Nephron (organoid): Measurements from ENCODE around the gene FIBCD1.

Experiments used
- H3K27ac Mint-ChIP-seq, 3 experiments: 2 replicates each; pipeline ENCODE4 v1.8.0; 2020; ENCODE audit warnings: mixed read lengths in 3 of 3, mild to moderate bottlenecking in 2 of 3, moderate library complexity in 1 of 3
- H3K27me3 Mint-ChIP-seq: 2 replicates; pipeline ENCODE4 v1.8.0; 2021; ENCODE audit warnings: low read depth, mild to moderate bottlenecking, moderate library complexity, mixed read lengths
- H3K36me3 Mint-ChIP-seq: 2 replicates; pipeline ENCODE4 v1.8.0; 2020; ENCODE audit warnings: low read depth, mixed read lengths
- H3K4me1 Mint-ChIP-seq: 2 replicates; pipeline ENCODE4 v1.8.0; 2020; ENCODE audit warnings: mixed read lengths
- H3K4me3 Mint-ChIP-seq, 3 experiments: 2 replicates each; pipeline ENCODE4 v1.8.0; 2020; ENCODE audit warnings: mild to moderate bottlenecking in 3 of 3, mixed read lengths in 3 of 3, moderate library complexity in 2 of 3
- H3K9me3 Mint-ChIP-seq: 2 replicates; pipeline ENCODE4 v1.8.0; 2020; ENCODE audit warnings: mixed read lengths
- TF ChIP-seq, protein P1 (sequence below), 3 experiments: fragments of 200-600 bp; sonication (generic); IDR thresholded peaks; one replicate each; pipeline ENCODE4 v1.5.0; 2021; ENCODE audit warnings: antibody characterized with exemption in 3 of 3; ENCODE audit not compliant: unreplicated experiment in 3 of 3

The FIBCD1 gene

DNA sequence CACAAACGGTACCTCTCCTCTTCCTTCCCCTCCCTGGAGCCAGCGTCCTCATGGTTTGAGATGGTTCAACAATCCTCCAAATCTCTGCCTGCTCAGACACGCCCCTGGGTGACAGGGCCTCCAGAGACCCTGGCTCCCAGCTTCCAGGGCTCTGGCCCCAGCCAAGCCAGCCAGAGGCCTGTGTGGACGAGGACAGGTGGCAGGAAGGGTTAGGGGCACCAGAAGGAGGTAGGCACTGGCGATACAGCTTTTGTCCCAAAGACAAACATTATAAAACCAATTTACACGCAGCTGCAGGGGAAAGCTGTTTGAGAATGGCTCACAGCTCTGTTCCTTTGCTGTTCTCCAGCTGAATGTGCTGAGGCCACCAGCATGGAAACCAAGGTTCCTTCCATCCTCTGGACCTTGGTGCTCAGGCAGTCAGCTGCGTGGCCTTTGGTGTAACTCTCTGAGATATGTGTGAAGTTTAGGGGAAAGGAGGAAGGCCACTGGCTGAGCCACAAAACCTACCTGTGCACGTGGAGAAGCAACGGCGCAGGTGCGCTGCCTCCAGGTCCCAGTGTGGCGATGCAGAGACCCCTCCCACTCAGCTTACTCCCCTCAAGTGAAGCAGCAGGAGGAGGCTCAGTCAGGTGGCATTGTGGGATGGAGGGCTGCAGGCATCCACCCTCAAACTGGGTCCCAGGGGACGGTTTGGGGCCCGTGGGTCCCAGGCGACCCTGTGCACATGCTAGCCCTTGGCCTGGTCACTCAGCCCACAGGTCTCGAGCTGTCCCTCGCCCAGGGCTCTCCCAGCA is 38.1 kb downstream of the FIBCD1 start:
- no peaks in the 10 kb centered on the region for H3K36me3 Mint-ChIP-seq
- TF ChIP-seq, protein P1, sequence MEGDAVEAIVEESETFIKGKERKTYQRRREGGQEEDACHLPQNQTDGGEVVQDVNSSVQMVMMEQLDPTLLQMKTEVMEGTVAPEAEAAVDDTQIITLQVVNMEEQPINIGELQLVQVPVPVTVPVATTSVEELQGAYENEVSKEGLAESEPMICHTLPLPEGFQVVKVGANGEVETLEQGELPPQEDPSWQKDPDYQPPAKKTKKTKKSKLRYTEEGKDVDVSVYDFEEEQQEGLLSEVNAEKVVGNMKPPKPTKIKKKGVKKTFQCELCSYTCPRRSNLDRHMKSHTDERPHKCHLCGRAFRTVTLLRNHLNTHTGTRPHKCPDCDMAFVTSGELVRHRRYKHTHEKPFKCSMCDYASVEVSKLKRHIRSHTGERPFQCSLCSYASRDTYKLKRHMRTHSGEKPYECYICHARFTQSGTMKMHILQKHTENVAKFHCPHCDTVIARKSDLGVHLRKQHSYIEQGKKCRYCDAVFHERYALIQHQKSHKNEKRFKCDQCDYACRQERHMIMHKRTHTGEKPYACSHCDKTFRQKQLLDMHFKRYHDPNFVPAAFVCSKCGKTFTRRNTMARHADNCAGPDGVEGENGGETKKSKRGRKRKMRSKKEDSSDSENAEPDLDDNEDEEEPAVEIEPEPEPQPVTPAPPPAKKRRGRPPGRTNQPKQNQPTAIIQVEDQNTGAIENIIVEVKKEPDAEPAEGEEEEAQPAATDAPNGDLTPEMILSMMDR (IDR thresholded peaks at IDR 0.05; ENCODE audit: unreplicated experiment in 3 of 3), result no peak
- no peaks in the 10 kb centered on the region for H3K9me3 Mint-ChIP-seq
- H3K27ac Mint-ChIP-seq, result no peak overlapping the region
- no peak overlapping the region for H3K4me3 Mint-ChIP-seq
- no peaks in the 10 kb centered on the region for H3K4me1 Mint-ChIP-seq
- H3K27me3 Mint-ChIP-seq, result peaks cover 18% of the 10 kb centered on the region

DNA sequence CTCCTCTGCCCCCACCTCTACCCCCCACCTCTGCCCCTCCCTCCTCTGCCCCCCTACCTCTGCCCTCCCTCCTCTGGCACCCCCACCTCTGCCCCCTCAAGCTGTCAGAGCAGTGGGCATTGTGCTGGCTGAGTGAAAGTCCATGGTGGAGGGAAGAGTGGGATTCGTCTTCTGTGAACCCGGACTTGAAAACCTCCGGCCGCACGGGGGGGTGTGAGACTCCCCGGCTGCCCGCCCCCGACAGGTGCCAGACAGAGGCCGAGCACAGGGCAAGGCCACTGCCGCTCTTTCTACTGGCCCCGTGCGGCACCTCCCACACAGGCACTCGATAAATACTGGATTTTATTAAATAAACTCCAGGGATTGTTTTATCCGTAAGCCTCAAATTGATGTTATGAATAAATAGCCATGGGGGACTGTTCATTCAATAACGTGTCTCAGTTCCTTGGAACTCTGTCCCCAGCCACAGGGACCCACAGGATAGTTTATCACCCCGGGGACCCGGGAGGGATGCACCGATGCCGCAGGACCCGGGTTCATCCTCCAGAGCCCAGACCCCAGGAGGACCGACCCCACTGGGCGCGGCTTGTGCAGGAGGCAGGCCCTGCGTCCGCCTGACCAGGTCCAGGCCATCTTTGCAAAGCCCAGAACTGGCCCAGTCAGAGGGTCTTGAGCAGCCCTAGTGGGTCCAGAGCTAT is 39.8 kb downstream of the FIBCD1 start:
- Mint-ChIP-seq H3K27me3 (peaks cover 17% of the 10 kb centered on the region), H3K27ac (no peak overlapping the region), H3K36me3 (no peaks in the 10 kb centered on the region), H3K9me3 (no peaks in the 10 kb centered on the region), H3K4me1 (peaks cover 7% of the 10 kb centered on the region), H3K4me3 (no peak overlapping the region)
- TF ChIP-seq, protein P1 (IDR thresholded peaks at IDR 0.05; ENCODE audit: unreplicated experiment in 3 of 3), result no peak

DNA sequence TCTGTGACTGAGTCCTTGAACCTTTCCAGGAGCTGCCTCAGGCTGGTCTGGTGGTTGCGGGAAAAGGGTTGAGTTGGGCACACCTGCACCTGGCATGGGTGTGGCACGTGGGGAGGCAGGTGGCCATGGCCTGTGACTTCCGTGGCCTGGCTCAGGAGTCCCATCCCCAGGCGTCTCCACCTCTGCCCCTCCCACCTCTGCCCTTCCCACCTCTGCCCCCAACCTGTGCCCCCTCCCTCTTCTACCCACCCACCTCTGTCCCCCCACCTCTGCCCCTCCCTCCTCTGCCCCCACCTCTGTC is 40.5 kb downstream of the FIBCD1 start:
- TF ChIP-seq, protein P1 (IDR thresholded peaks at IDR 0.05; ENCODE audit: unreplicated experiment in 3 of 3), result no peak
- peaks cover 14% of the 10 kb centered on the region for H3K4me1 Mint-ChIP-seq
- H3K4me3 Mint-ChIP-seq, result no peak overlapping the region
- peaks cover 17% of the 10 kb centered on the region for H3K27me3 Mint-ChIP-seq
- no peaks in the 10 kb centered on the region for H3K9me3 Mint-ChIP-seq
- H3K27ac Mint-ChIP-seq, result no peak overlapping the region
- no peaks in the 10 kb centered on the region for H3K36me3 Mint-ChIP-seq

GRCh38 chr9:130897848-130898551 is 41.0 kb downstream of the FIBCD1 start:
- no peak overlapping the region for H3K27ac Mint-ChIP-seq
- H3K4me3 Mint-ChIP-seq, result no peak overlapping the region
- TF ChIP-seq, protein P1 (IDR thresholded peaks at IDR 0.05; ENCODE audit: unreplicated experiment in 3 of 3), result no peak
- peaks cover 17% of the 10 kb centered on the region for H3K27me3 Mint-ChIP-seq
- peaks cover 19% of the 10 kb centered on the region for H3K4me1 Mint-ChIP-seq
- H3K9me3 Mint-ChIP-seq, result no peaks in the 10 kb centered on the region
- H3K36me3 Mint-ChIP-seq, result no peaks in the 10 kb centered on the region

DNA sequence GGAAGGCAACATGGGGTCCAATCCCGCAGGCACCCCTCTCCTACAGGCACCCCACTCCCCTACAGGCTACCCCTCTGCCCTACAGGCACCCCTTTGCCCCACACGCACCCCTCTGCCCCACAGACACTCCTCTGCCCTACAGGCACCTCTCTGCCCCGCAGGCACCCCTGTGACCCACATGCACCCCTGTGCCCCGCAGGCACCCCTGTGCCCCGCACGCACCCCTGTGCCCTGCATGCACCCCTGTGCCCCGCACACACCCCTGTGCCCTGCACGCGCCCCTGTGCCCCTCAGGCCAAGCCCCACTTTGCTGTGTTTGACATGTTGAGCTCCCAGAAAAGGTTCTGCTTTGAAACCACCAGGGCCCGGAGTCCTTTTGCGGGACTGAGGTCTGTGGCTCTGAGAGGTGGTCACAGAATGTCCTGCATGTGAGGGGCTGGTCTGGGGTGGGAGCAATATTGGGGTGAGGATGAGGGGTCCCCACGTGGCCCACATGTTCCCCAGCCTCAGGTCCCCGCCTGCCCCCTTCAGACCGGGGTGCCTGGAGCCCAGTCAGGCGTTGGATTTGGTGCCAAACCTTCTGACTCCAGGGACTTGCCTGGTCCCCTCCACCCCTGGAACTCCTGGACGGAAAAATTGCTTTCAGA is 41.8 kb downstream of the FIBCD1 start:
- H3K36me3 Mint-ChIP-seq, result peaks cover under 1% of the 10 kb centered on the region
- H3K4me1 Mint-ChIP-seq, result peaks cover 21% of the 10 kb centered on the region
- peaks cover 17% of the 10 kb centered on the region for H3K27me3 Mint-ChIP-seq
- H3K4me3 Mint-ChIP-seq, result no peak overlapping the region
- no peak overlapping the region for H3K27ac Mint-ChIP-seq
- TF ChIP-seq, protein P1 (IDR thresholded peaks at IDR 0.05; ENCODE audit: unreplicated experiment in 3 of 3), result no peak
- H3K9me3 Mint-ChIP-seq, result no peaks in the 10 kb centered on the region
